HG02938 (cell line): ENCODE results near the gene GBP3.
"Not testable (repeated sequence)": the region's sequence is repeated elsewhere in the genome, so short reads cannot be mapped to it uniquely, and the experiment has no call there.

Source experiments
- ATAC-seq: cut with Tn5 transposase; IDR thresholded peaks from one replicate; pipeline ENCODE4 v1.9.1; 2021; ENCODE audit warnings: mild to moderate bottlenecking, moderate library complexity; ENCODE audit not compliant: unreplicated experiment

Gene GBP3

DNA sequence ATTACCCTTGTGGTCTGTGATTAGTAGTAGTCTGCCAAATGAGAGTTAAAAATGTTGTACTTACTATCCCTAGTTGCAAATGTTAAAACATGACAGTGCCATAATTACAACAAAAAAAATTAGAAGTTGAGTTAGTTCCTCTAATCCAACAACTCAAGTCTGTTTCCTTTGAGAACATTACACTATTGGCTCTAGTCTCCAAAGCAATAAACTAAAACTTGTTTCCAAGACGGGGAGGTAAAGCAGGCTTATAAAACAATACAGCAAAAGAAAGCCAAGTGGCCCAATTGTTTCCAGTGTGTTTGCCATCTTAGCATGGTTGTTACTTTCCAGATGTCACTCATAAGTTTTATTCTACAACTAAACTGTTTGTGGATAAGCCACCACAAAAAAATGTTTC lies 41.8 kb downstream of the GBP3 start:
- ATAC-seq = no peak

DNA sequence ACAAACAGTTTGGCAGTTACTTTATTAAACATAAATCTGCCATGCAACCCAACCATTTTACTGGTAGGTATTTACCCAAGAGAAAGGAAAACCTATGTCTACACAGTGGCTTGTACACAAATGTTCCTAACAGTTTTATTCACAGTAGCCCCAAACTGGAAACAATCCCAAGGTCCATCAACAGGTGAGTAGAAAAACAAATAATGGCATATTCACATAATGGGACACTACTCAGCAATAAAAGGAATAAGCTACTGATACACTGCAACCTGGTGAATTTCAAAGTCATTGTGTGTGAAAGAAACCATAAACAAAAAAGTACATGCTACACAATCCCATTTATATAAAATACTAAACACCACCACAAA lies 42.9 kb downstream of the GBP3 start:
- no peak for ATAC-seq

- ATAC-seq = no peak
Measured at GRCh38 chr1:88979054-88979748, 43.5 kb downstream of the GBP3 start.

GRCh38 chr1:88976235-88976634 lies 46.4 kb downstream of the GBP3 start:
- ATAC-seq = no peak

DNA sequence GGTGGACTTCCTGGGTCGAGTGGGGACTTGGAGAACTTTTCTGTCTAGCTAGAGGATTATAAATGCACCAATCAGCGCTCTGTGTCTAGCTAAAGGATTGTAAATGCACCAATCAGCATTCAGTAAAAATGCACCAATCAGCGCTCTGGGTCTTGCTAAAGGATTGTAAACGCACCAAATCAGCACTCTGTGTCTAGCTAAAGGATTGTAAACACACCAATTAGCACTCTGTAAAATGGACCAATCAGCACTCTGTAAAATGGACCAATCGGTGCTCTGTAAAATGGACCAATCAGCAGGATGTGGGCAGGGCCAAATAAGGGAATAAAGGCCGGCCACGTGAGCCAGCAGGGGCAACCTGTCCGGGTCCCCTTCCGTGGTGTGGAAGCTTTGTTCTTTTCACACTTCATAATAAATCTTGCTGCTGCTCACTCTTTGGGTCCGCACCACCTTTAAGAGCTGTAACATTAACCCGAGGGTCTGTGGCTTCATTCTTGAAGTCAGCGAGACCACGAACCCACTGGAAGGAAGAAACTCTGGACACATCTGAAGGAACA lies 48.0 kb downstream of the GBP3 start:
- ATAC-seq = not testable (repeated sequence)

- ATAC-seq = no peak
Measured at GRCh38 chr1:88973520-88974137, 49.0 kb downstream of the GBP3 start.

- no peak for ATAC-seq
Measured at GRCh38 chr1:88961647-88962275, 60.9 kb downstream of the GBP3 start.

DNA sequence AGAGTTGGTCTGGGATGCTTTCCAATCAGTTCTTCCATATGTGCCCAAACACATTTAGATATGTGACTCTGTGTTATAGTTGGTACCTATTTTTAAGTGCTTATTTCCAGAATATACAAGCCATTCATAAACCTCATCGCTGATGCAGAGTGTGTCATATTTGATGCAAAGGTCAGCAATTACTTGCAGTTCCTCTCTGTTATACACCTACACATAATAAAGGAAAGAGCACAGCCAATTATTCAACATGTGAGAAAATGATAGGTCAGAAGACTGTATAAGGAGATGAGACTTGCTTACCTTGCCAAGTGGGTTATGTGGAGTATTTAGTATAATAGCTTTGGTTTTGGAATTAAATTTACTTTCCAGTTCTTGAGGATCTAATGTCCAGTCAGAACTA lies 61.6 kb downstream of the GBP3 start:
- ATAC-seq = no peak
